HG03135 (cell line): Measurements from ENCODE around the gene CCDC74A.
"Not testable (repeated sequence)": the region's sequence is repeated elsewhere in the genome, so short reads cannot be mapped to it uniquely, and the experiment has no call there.

Experiments
- ATAC-seq: cut with Tn5 transposase; IDR thresholded peaks from one replicate; pipeline ENCODE4 v1.9.1; 2021; ENCODE audit warnings: mild to moderate bottlenecking, moderate library complexity; ENCODE audit not compliant: unreplicated experiment

The CCDC74A gene

DNA sequence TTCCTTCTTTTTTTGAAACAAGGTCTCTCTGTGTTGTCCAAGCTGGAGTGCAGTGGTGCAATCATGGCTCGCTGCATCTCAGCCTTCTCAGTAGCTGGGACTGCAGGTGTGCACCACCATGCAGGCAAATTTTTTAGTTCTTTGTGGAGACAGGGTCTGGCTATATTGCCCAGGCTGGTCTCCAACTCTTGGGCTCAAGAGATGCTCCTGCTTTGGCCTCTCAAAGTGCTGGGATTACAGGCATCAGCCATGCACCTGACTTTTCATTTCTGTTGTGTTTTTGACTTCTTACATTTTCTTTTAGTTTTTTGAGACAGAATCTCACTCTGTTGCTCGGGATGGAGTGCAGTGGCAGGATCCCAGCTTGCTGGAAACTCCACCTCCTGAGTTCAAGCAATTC, 2.4 kb upstream of the CCDC74A start:
- ATAC-seq: not testable (repeated sequence)

- peak; percentile 47 for ATAC-seq
Observed at GRCh38 chr2:131528981-131529863, 1.5 kb downstream of the CCDC74A start.

GRCh38 chr2:131529864-131530445, 2.3 kb downstream of the CCDC74A start:
- ATAC-seq: not testable (repeated sequence)

DNA sequence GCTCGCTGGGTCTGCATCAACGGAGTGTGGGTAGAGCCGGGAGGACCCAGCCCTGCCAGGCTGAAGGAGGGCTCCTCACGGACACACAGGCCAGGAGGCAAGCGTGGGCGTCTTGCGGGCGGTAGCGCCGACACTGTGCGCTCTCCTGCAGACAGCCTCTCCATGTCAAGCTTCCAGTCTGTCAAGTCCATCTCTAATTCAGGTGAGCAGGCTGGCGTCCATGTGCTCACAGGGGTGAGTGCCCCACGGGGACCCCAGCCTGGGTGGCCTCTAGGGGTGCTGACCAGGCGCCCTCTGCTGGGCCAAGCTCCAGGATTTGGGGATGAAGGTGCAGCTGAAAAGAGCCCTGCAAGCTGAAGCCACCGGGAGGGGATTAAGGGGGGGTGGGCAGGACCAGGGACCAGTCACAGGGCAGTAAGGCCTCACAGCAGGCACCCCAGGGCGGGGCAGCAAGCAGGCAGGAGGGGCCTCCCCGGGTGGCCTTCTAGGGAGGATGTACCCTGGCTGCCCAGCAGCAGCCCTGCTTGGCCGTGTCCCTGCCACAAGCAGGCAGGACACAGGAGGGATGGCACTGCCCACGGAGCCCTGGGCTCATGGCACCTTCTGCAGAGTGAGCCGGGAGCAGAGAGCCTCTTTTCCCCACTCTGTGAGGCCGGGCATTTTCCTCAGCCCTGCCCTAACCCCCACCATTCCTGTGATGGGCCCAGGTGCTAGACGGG, 3.1 kb downstream of the CCDC74A start:
- not testable (repeated sequence) for ATAC-seq

GRCh38 chr2:131531547-131532185, 4.0 kb downstream of the CCDC74A start:
- not testable (repeated sequence) for ATAC-seq

DNA sequence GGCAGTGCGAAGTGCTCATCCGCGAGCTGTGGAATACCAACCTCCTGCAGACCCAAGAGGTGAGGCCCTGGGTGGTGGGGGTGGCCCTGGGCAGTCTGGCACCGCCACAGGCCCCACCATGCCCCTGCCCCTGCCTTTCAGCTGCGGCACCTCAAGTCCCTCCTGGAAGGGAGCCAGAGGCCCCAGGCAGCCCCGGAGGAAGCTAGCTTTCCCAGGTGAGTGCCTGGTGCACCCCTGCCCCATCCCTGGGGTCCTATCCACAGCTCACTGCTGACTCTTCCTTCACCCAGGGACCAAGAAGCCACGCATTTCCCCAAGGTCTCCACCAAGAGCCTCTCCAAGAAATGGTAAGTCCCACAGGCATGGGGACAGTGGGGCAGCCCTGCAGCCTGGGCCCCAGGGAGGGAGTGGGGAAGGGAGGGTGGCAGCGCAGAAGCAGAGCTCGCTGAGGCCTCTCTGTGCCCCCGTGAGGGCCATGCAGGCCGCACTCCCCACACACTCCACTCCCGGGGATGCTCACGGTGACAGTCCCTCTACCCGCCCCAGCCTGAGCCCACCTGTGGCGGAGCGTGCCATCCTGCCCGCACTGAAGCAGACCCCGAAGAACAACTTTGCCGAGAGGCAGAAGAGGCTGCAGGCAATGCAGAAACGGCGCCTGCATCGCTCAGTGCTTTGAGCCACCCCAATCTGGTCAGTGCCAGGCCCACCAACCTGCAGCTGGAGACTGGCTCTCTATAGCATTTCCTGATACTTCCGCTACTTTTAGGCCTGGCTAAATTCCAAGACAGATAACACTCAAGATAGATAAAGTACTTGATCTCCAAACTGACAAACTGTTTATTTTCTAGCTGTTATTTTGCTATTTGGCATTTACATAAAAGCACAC, 5.3 kb downstream of the CCDC74A start:
- ATAC-seq: not testable (repeated sequence)

DNA sequence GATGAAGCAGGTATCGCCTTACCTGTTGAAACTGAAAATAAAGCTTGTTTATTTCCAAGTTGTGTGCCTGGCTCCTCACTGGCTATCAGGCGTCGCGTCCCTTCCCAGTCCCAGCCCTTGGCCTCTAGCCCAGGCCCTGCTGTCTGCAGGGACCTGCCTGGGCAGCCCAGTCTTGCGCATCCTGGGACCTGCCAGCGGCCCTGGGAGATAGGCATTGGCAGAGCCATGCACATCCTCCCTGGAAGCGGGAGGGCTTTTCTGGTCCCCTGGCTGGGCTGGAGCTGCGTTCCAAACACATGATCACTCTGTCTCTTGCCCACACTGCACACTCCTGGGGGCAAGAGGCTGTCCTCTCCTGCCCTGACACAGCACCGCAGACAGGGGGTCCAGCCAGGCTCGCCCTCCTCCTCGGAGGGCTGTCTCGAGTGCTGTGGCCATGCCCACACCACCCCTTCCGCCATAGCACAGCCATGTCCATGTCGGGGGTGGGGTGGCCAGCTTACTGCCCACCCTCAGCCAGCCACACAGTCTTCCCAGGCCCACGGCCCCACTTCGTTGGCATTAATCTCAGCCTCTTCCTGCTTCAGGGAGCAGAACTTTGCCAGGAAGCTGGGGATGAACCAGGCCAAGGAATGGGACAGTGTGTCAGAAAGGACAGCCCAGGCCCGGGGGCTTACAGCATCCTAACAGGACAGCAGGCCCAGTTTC, 6.1 kb downstream of the CCDC74A start:
- ATAC-seq: not testable (repeated sequence)

- ATAC-seq: not testable (repeated sequence)
Observed at GRCh38 chr2:131534317-131534672, 6.6 kb downstream of the CCDC74A start.

GRCh38 chr2:131534965-131535364, 7.3 kb downstream of the CCDC74A start:
- not testable (repeated sequence) for ATAC-seq

- ATAC-seq: no peak
Observed at GRCh38 chr2:131535526-131535925, 7.8 kb downstream of the CCDC74A start.

DNA sequence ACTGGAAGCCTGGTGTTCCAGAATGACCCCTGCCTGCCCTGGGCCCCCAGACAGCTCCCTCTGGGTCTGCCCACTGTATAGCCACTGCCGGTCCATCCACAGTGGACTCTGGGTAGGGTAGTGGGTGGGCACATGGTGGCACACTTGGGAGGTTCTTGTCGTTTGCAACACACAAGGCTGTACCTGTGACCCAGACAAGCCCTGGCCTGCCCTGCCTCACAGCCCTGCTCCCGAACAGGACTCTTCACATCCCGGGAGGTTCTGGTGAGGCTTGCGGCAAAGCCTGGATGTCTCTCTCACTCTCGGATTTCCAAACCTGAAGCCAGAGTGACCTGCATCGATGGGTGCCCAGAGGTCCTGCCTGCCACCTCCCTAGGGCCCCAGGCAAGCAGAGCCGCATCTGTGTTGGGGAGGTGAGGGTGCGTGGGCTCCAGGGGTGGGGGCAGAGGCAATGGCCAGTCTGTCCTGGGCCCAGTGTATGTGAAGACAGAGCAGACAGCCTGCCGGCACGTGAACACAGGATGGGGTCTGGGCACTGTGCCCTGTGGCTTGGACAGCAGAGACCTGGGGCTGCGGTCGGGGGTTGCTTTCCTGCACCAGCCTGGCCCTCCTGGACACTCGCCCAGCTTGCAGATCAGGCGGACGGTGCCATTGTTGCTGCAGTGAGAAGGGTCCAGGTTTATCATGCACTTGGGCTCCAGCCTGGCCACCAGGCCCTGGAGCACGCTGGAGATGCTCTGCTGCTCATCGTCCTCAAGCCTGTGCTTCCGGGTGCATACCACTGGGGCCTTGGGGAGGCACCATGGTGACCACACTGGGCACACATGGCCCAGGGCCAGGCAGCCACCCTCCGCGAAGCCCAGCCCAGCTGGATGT, 8.5 kb downstream of the CCDC74A start:
- not testable (repeated sequence) for ATAC-seq

DNA sequence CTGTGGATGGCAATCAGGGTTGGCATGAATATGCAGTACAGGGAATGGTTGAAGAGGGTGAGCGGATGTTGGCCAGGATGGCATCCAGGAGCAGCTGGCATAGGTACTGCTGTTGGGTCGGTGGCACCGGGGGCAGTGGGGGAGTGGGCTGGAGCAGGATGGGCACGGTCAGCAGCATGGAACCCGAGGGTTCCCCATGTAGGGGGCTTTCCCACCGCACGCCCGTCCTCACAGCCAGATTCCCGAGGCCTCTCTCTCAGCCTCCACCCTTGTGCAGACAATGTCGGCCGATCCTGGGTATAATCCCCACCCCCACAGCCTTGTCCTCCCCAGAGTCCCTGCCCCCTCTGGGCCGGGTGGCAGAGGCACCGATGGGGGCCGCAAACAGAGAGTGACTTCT, 9.2 kb downstream of the CCDC74A start:
- ATAC-seq: not testable (repeated sequence)

- ATAC-seq: not testable (repeated sequence)
Observed at GRCh38 chr2:131538856-131539255, 11.2 kb downstream of the CCDC74A start.

DNA sequence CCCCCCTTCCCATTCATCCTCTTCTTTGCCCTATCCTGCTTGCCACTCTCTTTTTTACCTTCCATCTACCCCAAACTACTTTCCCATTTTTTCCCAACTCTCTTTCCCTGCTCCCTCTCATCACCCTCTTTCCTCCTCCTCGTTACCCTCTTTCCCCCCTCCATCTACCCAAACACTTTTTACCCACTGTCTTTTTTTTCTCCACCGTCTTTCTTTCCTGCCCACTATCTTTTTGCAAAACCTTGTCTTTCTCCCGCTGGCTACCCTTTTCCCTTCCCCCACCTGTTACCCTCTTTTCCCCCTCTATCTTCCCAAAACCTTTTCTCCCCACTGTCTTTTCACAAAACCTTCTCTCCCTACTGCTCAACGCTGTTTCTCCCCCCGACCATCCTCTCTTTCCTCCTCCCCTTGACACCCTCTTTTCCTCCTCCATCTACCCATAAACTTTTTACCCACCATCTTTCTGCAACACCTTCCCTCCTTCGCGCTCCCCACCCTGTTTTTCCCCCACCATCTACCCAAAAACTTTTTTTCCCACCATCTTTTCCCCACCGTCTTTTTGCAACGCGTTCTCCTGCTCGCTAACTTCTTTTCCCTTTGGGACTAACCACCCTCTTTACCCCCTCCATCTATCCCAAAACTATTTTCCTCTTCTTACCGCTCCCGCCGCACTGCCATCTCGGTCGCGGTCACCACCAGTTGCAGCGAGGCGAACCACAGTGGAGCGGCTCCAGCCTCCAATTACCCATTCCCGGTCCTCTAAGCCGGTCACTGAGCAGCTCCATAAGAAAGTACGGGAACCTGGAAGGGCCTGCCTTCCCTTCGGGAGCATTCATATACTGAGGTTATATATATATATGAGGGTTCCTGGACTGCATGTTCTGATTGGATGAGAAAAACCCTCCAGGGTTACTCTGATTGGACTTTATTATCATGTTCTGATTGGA, 15.0 kb downstream of the CCDC74A start:
- no peak for ATAC-seq

DNA sequence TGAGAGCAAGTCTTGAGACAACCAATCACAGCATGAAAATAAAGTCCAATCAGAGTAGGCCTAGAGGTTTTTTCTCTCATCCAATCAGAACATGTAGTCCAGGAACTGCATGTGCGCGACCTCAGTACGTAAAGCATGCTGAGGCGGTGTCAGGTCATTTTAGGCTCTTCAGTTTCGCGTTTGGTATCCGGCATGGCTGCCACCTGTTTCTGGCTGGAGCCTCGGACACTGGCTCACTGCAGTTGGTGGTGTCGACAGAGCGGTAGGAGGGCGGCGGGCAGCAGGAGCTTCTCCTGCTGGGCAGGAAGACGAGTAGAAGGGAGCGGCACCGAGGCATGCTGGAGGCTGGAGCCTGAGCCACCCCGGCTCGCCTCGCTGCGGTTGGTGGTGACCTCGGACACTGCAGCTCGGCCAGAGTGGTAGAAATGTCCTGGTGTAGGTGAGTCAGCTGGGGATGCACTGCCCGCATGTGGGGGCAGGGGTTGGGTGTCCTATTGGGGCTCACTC, 15.8 kb downstream of the CCDC74A start:
- no peak for ATAC-seq

- ATAC-seq: not testable (repeated sequence)
Observed at GRCh38 chr2:131544006-131544812, 16.5 kb downstream of the CCDC74A start.
